SK-N-SH (cell line): ENCODE results near the gene CLTCL1. TPM values are rescaled to one million over a fixed set of nuclear protein-coding genes. Genes with fewer than 3 reads are reported as not detected.

ENCODE experiments used
- CTCF ChIA-PET: fragments of 300-600, 350-600 bp; formaldehyde crosslinking; extraction: SDS; loops from one replicate; lab custom pipeline; 2021; lab: Yijun Ruan, JAX
- POLR2A ChIA-PET: fragments of 350-600 bp; sonication (Branson Sonifier 250); formaldehyde crosslinking; extraction: SDS; loops from one replicate; lab custom pipeline; 2020; ENCODE audit warnings: antibody characterized with exemption, inconsistent platforms; lab: Yijun Ruan, JAX
- DNase-seq: peaks from one replicate; pipeline ENCODE4 v3.0.0; 2012
- H2AFZ ChIP-seq: fragments of 200-600 bp; sonication (generic); 2 replicates; pipeline ENCODE4 v1.8.1; 2016; ENCODE audit warnings: antibody characterized with exemption, mild to moderate bottlenecking, low read depth
- H3F3A ChIP-seq: fragments of 200-600 bp; sonication (generic); replicated peaks from 2 replicates; pipeline ENCODE3; 2016; ENCODE audit warnings: antibody characterized with exemption, mild to moderate bottlenecking; ENCODE audit not compliant: insufficient read depth
- H3K27ac ChIP-seq, 2 experiments: fragments of 200-500 bp in 1 of 2; fragments of 200-600 bp in 1 of 2; sonication (Bioruptor generic) in 1 of 2; sonication (generic), shearing (Covaris generic) in 1 of 2; 2 replicates each; pipeline versions ENCODE4 v1.5.1 to v1.6.1; 2014 to 2016; ENCODE audit warnings: low read depth in 2 of 2, inconsistent platforms in 1 of 2, low read length in 1 of 2, mild to moderate bottlenecking in 1 of 2, mixed read lengths in 1 of 2
- H3K27me3 ChIP-seq: fragments of 200-600 bp; sonication (generic), shearing (Covaris generic); 2 replicates; pipeline ENCODE4 v1.6.1; 2016; ENCODE audit warnings: mixed run types; ENCODE audit not compliant: insufficient read depth
- H3K36me3 ChIP-seq, 2 experiments: fragments of 200-500 bp in 1 of 2; fragments of 200-600 bp in 1 of 2; sonication (Bioruptor generic) in 1 of 2; sonication (generic) in 1 of 2; replicated peaks in 1 of 2; 2 replicates each; pipeline versions ENCODE3 to v1.5.1; 2014 to 2016; ENCODE audit warnings: low read length in 1 of 2, mild to moderate bottlenecking in 1 of 2; ENCODE audit not compliant: insufficient read depth in 2 of 2, control insufficient read depth in 1 of 2
- H3K4me1 ChIP-seq, 2 experiments: fragments of 200-500 bp in 1 of 2; fragments of 200-600 bp in 1 of 2; sonication (Bioruptor generic) in 1 of 2; sonication (generic), shearing (Covaris generic) in 1 of 2; 2 replicates each; pipeline versions ENCODE4 v1.5.1 to v1.6.1; 2014 to 2016; ENCODE audit warnings: low read depth in 1 of 2, low read length in 1 of 2, mixed run types in 1 of 2; ENCODE audit not compliant: insufficient read depth in 2 of 2, control insufficient read depth in 1 of 2
- H3K4me2 ChIP-seq: fragments of 200-600 bp; sonication (generic), shearing (Covaris generic); 2 replicates; pipeline ENCODE4 v1.6.1; 2017; ENCODE audit warnings: mixed run types
- H3K4me3 ChIP-seq, 2 experiments: fragments of 200-500 bp in 1 of 2; fragments of 200-600 bp in 1 of 2; sonication (Bioruptor generic) in 1 of 2; sonication (generic), shearing (Covaris generic) in 1 of 2; 2 replicates each; pipeline versions ENCODE4 v1.5.1 to v1.8.1; 2014 to 2016; ENCODE audit warnings: low read depth in 2 of 2, inconsistent platforms in 1 of 2, low read length in 1 of 2, mild to moderate bottlenecking in 1 of 2, mixed read lengths in 1 of 2, moderate library complexity in 1 of 2
- H3K79me2 ChIP-seq: fragments of 200-600 bp; sonication (generic); 2 replicates; pipeline ENCODE4 v1.8.1; 2017; ENCODE audit warnings: mild to moderate bottlenecking; ENCODE audit not compliant: insufficient read depth
- H3K9ac ChIP-seq: fragments of 200-600 bp; sonication (generic); 2 replicates; pipeline ENCODE4 v1.6.1; 2017; ENCODE audit warnings: mixed run types
- H3K9me2 ChIP-seq: fragments of 200-600 bp; sonication (generic); 2 replicates; pipeline ENCODE4 v1.6.1; 2017; ENCODE audit warnings: mixed run types
- H3K9me3 ChIP-seq: fragments of 200-600 bp; sonication (generic); 2 replicates; pipeline ENCODE4 v1.6.1; 2017; ENCODE audit warnings: mixed run types, mild to moderate bottlenecking, moderate library complexity
- H4K20me1 ChIP-seq: fragments of 200-600 bp; sonication (generic); 2 replicates; pipeline ENCODE4 v1.6.1; 2017; ENCODE audit warnings: mild to moderate bottlenecking, mixed run types; ENCODE audit not compliant: insufficient read depth
- ELF1 ChIP-seq: IDR thresholded peaks from 2 replicates; pipeline ENCODE4 v1.4.0; 2012
- EZH2phosphoT487 ChIP-seq: fragments of 200-600 bp; sonication (generic); IDR thresholded peaks from 2 replicates; pipeline ENCODE4 v1.6.1; 2017; ENCODE audit warnings: low read depth, mixed run types, mild to moderate bottlenecking, antibody characterized with exemption, moderate library complexity, borderline replicate concordance
- FOSL2 ChIP-seq: IDR thresholded peaks from 2 replicates; pipeline ENCODE4 v1.4.0; 2012; ENCODE audit warnings: low read depth, mild to moderate bottlenecking, moderate library complexity, borderline replicate concordance
- FOXM1 ChIP-seq: IDR thresholded peaks from 2 replicates; pipeline ENCODE4 v1.4.0; 2012; ENCODE audit warnings: low read depth, mild to moderate bottlenecking
- GABPA ChIP-seq: IDR thresholded peaks from 2 replicates; pipeline ENCODE4 v1.4.0; 2012; ENCODE audit warnings: low read depth, mild to moderate bottlenecking
- GATA2 ChIP-seq: sonication (generic); formaldehyde crosslinking; IDR thresholded peaks from 2 replicates; pipeline ENCODE4 v1.5.0; 2020; ENCODE audit warnings: mild to moderate bottlenecking, missing genetic modification reagents
- JUND ChIP-seq: IDR thresholded peaks from 2 replicates; pipeline ENCODE4 v1.4.0; 2012
- MXI1 ChIP-seq: IDR thresholded peaks from 2 replicates; pipeline ENCODE4 v1.6.1; 2012; ENCODE audit warnings: mild to moderate bottlenecking, low read depth, low read length, improper control_type of control experiment
- NRF1 ChIP-seq: IDR thresholded peaks from 2 replicates; pipeline ENCODE4 v1.6.1; 2012; ENCODE audit warnings: low read depth, mild to moderate bottlenecking, low read length
- POLR2AphosphoS5 ChIP-seq: IDR thresholded peaks from 2 replicates; pipeline ENCODE4 v1.6.1; 2012; ENCODE audit warnings: low read depth, low read length
- REST ChIP-seq: IDR thresholded peaks from 2 replicates; pipeline ENCODE4 v1.6.1; 2012; ENCODE audit warnings: mild to moderate bottlenecking, low read depth, low read length, moderate library complexity
- RXRA ChIP-seq: IDR thresholded peaks from 2 replicates; pipeline ENCODE4 v1.4.0; 2012; ENCODE audit warnings: low read depth, mild to moderate bottlenecking, borderline replicate concordance
- SIN3A ChIP-seq: IDR thresholded peaks from 2 replicates; pipeline ENCODE4 v1.6.1; 2012; ENCODE audit warnings: low read depth, mild to moderate bottlenecking, low read length, moderate library complexity, borderline replicate concordance
- TCF12 ChIP-seq: IDR thresholded peaks from 2 replicates; pipeline ENCODE4 v1.4.0; 2012
- USF2 ChIP-seq: fragments of 150-350 bp; IDR thresholded peaks from 2 replicates; pipeline ENCODE4 v1.6.1; 2017; ENCODE audit warnings: antibody characterized with exemption, low read length, low read depth, borderline replicate concordance
- YY1 ChIP-seq: IDR thresholded peaks from 2 replicates; pipeline ENCODE4 v1.4.0; 2012; ENCODE audit warnings: low read depth, mild to moderate bottlenecking
- ZBTB33 ChIP-seq: IDR thresholded peaks from 2 replicates; pipeline ENCODE4 v1.4.0; 2012; ENCODE audit warnings: low read depth, borderline replicate concordance
- WGBS: methylation state at CpG from one replicate; pipeline ENCODE4 v1.1.6; 2017; ENCODE audit warnings: low lambda C conversion rate; 5-methylcytosine and 5-hydroxymethylcytosine counted together
- polyA plus RNA-seq, 3 experiments: library from polyadenylated mRNA; depleted of rRNA; stranded (reverse); fragments of >200 nt; gene quantifications; 2 replicates each; pipeline ENCODE4 v1.2.3, GENCODE V29; 2012

The CLTCL1 gene
- polyA plus RNA-seq, 1 of the 3 experiments (the other 2 are of a cell fraction): 6.7 TPM

GRCh38 chr22:19184276-19184997 is 107.1 kb downstream of the CLTCL1 start:
- Histone ChIP-seq H3K36me3 (peaks cover 0 to 4% of the 10 kb centered on the region in 2 experiments), H3K79me2 (no peaks in the 10 kb centered on the region), H3K27me3 (no peaks in the 10 kb centered on the region), H3K4me3 (no peak overlapping the region), H2AFZ (no peak overlapping the region), H3K4me1 (peaks cover 0 to 7% of the 10 kb centered on the region in 2 experiments; a peak in 1 of 4 replicates), H3K4me2 (no peak overlapping the region), H3F3A (no peaks in the 10 kb centered on the region), H4K20me1 (no peaks in the 10 kb centered on the region), H3K9ac (no peak overlapping the region), H3K27ac (no peak overlapping the region)
- 85% methylated on average over 18 of the region's 20 CpGs for WGBS
- CTCF ChIA-PET: interaction anchor here (0.6 to 1.5 kb wide), 4 partner anchors 21 to 500 kb away, joined by 3 to 4 read pairs (median 3); no protein-coding TSS in a partner anchor
- POLR2A ChIA-PET: no interaction called here
- DNase-seq: no peak
- TF ChIP-seq RXRA (no peak), SIN3A (no peak), USF2 (no peak)
- TF ChIP-seq, all 33 proteins: peak for 0
- no peaks in the 10 kb centered on the region for H3K9me3 ChIP-seq
- no peaks in the 10 kb centered on the region for H3K9me2 ChIP-seq

- Histone ChIP-seq H3K36me3 (peaks cover 0 to 4% of the 10 kb centered on the region in 2 experiments), H2AFZ (no peak overlapping the region), H3K9me2 (no peaks in the 10 kb centered on the region), H3K79me2 (no peaks in the 10 kb centered on the region), H3K4me3 (no peak overlapping the region), H3K27ac (no peak overlapping the region), H4K20me1 (no peaks in the 10 kb centered on the region), H3K9me3 (no peaks in the 10 kb centered on the region), H3K4me2 (no peak overlapping the region), H3K27me3 (no peaks in the 10 kb centered on the region), H3K4me1 (peaks cover 0 to 11% of the 10 kb centered on the region in 2 experiments; a peak in 1 of 4 replicates), H3F3A (peaks cover 4% of the 10 kb centered on the region), H3K9ac (no peak overlapping the region)
- no CpG with 5 or more reads among the region's 9 CpGs for WGBS
- ChIA-PET CTCF (interaction anchor here (1.3 to 1.5 kb wide), 2 partner anchors 104 to 108 kb away, joined by 3 to 5 read pairs; partner anchors contain the start of gene CLTCL1), POLR2A (no interaction called here)
- no peak for TF ChIP-seq NRF1
- no peak for TF ChIP-seq FOSL2
- TF ChIP-seq EZH2phosphoT487: no peak
- no peak for TF ChIP-seq JUND
- no peak for TF ChIP-seq YY1
- no peak for TF ChIP-seq REST
- TF ChIP-seq TCF12: no peak
- no peak for TF ChIP-seq GATA2 (CRISPR knock-in tag)
- TF ChIP-seq USF2: no peak
- TF ChIP-seq FOXM1: no peak
- TF ChIP-seq ELF1: no peak
- no peak for TF ChIP-seq POLR2AphosphoS5
- no peak for TF ChIP-seq GABPA
- no peak for TF ChIP-seq RXRA
- no peak for TF ChIP-seq ZBTB33
- no peak for TF ChIP-seq MXI1
- no peak for TF ChIP-seq SIN3A
- DNase-seq: no peak
These were observed 108.3 kb downstream of the CLTCL1 start for GRCh38 chr22:19183216-19183615.
